Stimulated activated CD8-positive, alpha-beta memory T cell treated with anti-CD3 and anti-CD28 coated beads, Interleukin-7, amount 100 ng/mL, for 4 hours (primary cell): ENCODE measurements around the gene SLC7A5.
A peak's percentile ranks its signal among the peaks of the same experiment; 100 is the strongest.
"Not testable (repeated sequence)": the region's sequence is repeated elsewhere in the genome, so short reads cannot be mapped to it uniquely, and the experiment has no call there.

Source experiments
- DNase-seq, 2 donors: peaks; one replicate each; pipeline ENCODE4 v3.0.0-alpha.2; 2020; ENCODE audit warnings: low read depth in 2 of 2

SLC7A5 gene

GRCh38 chr16:87861300-87862099 is 7.8 kb downstream of the SLC7A5 start:
- not testable (repeated sequence) for DNase-seq

- DNase-seq: no peak
Observed at GRCh38 chr16:87860553-87861299, 8.6 kb downstream of the SLC7A5 start.

GRCh38 chr16:87858151-87858993 is 10.9 kb downstream of the SLC7A5 start:
- not testable (repeated sequence) for DNase-seq

- DNase-seq: no peak
Observed at GRCh38 chr16:87856791-87857228, 12.5 kb downstream of the SLC7A5 start.

- DNase-seq: no peak
Observed at GRCh38 chr16:87855852-87856715, 13.2 kb downstream of the SLC7A5 start.

GRCh38 chr16:87854907-87855683 is 14.2 kb downstream of the SLC7A5 start:
- DNase-seq: no peak

DNA sequence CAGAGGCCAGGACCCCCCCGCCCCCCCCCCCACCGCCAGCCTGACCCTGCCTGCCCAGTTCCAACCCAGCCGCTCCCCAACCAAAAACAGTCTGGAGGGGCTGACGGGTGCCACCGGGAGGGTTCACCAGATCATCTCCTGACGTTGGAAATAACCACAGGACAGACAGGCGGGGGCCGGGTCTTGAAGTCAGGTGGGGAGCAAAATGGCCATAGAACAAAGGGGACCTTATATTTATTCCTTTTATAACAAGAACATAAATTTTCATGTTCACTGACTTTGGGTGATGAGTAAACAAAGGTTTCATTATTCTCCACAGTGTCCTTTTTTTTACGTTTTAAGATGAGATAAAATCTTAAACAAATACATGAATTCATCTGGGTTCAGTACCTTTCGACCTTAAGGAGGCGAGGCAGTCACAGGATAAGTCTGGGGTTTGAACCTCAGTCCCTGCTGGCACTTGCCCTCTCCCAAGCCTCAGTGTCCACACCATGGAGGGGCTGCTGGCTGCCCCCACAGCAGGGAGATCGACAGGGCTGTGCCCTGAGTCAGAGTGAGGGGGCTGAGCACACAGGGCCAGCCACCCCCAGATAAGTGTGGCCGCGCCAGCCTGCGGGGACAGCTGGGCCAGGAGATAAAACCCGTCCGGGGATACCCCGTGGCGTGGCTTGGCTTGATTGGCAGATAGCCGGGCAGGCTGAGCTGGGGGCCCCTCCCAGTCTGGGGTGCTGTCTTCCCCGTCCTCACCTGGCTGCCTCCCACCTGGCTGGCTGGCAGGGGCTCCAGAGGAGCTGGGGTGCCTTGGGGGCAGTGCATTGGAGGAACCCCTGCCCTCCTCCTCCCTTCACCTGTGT is 15.0 kb downstream of the SLC7A5 start:
- DNase-seq: no peak

DNA sequence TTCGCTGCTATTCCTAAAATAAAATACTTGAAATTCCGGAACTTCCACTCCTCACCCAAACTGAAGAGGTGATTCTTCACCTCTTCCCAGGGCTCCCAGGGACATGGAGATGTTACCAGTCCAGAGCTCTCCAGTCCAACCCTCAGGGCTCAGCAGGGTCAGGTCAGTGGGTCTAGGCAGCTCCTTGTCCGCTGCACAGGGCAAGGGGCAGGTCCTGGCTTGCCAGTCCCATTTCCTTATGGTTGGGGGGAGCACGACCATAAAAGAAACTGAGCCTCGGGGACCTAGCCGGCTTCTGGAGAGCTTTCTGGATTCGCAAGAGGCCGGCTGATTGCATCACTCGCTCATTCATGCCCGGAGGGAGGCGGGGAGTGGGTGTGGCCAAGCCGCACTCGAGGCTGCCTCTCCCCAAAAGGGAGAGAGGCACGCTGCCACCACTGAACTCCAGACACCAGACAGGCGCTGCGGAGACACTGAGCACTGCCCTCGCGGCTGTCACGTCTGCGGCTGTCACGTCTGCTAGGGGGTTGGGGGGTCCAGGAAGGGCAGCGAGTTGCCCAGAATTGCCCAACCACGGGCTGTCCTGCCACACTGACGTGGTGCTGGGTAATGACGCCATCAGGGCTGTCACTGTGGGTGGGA is 15.8 kb downstream of the SLC7A5 start:
- DNase-seq: peak; percentile 80 to 89

DNA sequence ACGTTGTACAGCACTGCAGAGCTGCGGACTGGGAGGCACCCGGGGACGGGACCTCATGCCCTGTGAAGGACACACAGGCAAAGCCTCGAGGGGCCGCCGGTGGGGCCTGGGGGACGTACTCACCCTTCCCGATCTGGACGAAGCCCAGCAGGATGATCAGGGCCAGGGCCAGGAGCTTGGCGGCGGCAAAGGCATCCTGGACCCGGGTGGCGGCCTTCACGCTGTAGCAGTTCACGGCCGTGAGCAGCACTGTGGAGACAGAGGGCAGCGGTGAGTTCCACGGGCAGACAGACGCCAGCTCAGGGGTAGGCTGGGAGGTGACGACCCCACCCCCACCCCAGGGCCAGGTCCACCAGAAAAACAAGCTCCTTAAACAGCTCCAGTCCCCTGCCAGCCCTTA is 17.7 kb downstream of the SLC7A5 start:
- DNase-seq: no peak

DNA sequence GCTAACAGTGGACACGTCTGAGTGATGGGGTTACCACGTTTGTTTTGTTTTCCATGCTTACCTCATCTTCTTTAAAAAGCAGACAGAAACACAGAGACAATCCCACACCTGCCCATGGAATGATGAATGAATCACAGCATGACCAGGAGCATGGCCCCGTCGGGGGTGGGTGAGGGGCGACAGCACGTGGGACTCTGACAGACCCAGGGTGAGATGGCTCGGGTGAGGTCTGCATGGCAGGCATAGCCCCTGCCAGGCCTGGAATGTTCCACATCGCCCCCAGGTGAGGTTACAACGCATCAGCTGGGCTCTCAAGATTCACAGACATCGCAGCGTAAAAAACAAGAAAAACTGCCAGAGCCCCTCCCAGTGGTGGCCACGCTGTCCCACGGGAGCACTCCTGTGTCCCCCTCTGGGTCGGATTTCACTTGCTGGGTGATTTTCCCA is 18.1 kb downstream of the SLC7A5 start:
- DNase-seq: no peak

GRCh38 chr16:87850009-87851006 is 19.0 kb downstream of the SLC7A5 start:
- peak; percentile 49 to 51 for DNase-seq

GRCh38 chr16:87849419-87850008 is 19.8 kb downstream of the SLC7A5 start:
- no peak for DNase-seq

DNA sequence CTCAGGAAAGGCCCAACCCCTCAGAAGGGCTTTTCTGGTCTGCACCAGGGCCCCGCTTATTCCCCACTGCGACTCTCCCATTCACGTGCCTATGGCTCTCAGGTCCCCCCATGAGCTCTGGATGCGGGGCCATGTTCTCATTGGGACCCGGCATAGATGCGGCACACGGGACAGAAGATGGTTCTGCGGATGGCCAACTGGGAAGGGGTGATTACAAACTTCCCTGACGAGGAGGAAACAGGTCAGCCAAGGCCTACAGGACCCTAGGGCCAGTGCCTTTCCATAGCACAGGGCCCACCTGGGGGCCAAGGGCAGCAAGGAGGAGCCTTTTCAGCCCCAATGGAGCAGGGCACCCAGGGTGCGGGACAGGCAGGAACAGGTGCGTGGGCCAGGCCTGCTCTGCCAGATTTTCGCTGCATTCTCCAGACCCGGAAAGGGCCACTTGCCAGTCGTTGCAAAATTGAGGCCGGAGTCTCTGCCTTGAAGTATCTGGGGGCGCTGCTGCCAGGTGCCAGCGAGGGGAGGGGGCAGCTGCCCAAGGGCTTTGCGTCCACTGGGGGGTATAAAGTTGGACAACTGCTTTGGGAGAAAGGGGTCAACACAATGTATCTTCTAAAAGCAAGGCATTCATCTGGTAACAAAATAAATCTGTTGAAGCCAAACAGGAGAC is 20.5 kb downstream of the SLC7A5 start:
- DNase-seq: no peak

DNA sequence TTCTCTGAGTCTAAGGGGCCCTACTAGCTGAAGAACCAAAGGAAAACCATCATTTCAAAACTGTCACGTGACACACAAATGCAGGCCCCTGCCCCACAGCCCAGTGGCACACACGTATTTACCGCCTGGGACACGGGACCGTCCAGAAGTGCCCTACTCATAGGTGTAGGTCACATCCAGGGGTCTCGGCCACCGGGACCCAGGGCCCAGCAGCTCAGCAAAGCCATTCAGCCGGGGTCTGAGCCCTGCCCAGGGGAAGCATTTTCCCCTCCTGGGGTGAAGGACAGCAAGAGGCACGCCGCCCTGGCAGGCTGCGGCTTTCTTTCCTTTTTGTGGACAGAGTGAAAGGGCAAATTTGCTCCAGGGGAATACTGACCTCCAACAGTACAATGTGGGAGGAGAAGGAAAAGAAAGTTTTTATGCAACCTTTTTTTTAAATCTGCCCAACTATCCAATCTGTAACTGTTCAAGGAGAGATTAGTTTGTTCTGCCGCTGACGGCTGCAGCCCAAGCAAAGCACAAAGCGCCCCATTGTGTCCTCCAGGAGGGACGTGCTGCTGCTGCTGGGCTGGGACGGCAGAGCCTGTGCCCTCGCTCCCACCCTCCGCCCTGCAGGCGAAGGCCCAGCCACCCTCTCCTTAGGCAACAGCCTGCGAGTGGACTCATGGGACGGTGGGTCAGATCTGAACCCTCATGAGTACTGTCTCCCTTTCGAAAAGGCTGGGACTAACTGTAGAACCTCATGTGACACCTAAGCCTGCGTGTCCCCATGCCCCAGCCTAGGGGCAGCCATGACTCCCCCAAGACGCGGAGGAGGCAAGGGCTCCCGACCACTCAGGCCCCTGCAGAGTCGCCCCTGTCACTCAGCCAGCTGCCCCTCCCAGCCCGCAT is 21.3 kb downstream of the SLC7A5 start:
- no peak for DNase-seq

DNA sequence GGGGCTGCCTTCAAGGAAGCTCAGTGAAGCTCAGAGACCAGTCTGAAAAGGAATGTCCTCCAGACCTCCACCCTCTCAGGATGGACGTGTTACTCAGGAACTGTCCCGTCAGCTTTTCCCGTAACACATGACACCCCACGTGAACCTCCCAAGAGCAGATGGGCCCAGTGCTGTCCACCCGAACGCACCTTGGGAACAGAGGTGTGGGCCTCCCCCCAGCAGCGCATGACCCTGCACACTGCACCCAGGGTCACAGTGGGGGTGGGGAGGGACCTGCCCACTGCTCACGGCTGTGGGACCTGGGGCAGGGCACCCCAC is 21.9 kb downstream of the SLC7A5 start:
- DNase-seq: no peak
